G401 (cell line): Measurements from ENCODE around the gene TMEM184C. TPM values are rescaled to one million over a fixed set of nuclear protein-coding genes. Genes with fewer than 3 reads are reported as not detected.

ENCODE experiments used
- DNase-seq: peaks from one replicate; pipeline ENCODE4 v3.0.0-alpha.2; 2015; ENCODE audit warnings: low spot score
- in situ Hi-C: cut with HindIII; loops from 2 replicates; pipeline ENCODE4 v1.10.0; 2016; ENCODE audit warnings: low sequenced_read_pairs, mixed read lengths
- total RNA-seq: library from RNA; depleted of rRNA; stranded (reverse); fragments of >200 nt; shearing (Covaris generic); gene quantifications from 2 replicates; pipeline ENCODE4 v1.2.3, GENCODE V29; 2014; rRNA removed

TMEM184C gene
- total RNA-seq, 1 experiment from 2014 or later, result 20.3 TPM

DNA sequence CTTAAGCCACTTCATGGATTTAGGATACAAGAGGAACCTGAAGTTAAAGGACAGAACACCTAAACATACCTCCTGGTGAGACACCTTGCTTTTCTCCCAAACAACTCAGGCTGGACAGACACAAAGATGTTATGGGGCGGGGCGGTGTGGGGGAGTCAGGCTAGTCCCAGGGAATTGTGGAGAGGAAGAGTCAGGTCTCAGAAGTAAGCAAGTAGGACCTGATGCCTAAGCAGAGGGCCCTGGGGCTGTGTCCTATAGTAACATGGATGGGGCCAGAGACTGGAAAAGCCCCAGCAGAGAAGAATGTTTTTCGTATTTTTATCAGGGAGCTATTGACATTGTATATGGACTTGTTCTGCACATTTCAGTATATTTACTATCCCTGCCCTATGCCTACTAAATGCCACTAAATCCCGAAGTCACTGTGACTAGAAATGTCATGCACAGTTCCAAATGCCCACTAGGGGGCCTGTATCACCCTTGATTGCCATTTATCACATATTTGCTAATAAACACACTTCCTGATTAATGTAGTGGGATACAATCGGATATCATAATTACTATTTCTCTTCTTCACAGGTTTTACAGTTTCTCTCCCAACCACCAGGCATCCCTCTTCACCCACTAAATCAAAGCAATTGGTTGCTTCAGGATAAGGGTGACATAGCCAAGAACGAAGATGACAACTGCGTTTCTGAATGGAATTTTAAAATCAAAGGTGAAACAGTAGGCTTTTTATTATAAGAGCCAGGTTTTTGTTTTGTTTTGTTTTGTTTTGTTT, 90.9 kb downstream of the TMEM184C start:
- DNase-seq, result peak; percentile 32
- in situ Hi-C loops, result no loop called here

DNA sequence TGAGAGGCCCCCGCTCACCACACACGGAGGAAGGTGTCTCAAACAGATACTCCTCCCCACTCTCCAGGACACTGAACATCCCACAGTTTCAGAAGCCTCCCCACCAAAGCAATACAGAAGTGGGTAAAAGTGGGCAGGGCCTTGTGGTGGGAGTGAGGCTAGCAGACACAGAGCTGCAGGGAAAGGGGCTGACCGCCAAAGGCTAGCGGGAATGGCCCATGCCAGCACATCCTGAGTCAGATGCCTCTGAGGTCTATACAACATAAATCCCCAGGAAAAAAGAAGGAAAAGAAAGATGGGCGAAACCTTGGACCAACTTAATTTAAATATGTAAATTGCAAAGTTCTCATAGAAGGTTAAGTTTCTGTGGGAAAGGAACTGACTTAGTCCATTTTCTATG, 92.8 kb downstream of the TMEM184C start:
- no peak for DNase-seq
- in situ Hi-C loops, result no loop called here

DNA sequence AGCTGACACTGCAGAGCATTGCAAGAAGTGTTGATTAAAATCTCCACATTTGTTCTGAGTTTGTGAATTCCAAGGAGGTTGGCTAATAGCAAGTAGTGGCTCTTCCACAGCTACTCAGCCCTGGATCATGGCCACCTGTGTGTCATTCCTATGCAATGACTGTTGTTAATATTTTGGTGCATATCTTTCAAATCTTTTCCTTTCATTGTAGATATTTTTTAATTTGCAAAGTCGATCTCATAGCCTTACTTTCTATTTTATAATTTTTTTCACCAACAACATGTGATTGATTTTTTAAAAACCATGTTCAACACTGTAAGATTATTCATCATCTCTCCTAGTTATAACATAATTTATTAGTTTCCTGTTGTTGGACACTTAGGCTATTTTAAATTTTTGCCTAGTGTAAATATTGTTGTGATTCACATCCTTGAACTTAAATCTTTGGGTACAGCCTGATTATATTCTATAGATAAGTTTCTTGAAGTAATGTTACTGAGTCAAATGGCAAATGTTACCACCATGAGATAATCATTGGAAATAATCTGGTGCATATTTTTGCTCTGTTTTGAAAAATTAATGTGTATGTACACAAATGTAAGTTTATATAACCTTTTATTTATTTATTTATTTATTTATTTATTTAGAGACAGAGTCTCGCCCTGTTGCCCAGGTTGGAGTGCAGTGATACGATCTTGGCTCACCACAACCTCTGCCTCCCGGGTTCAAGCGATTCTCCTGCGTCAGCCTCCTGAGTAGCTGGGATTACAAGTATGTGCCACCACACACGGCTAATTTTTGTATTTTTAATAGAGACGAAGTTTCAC, 97.6 kb downstream of the TMEM184C start:
- no peak for DNase-seq
- in situ Hi-C loops, result no loop called here

GRCh38 chr4:147717878-147718277, 100.7 kb downstream of the TMEM184C start:
- DNase-seq, result no peak
- in situ Hi-C loops, result no loop called here

Other genes with a start within 250 kb of the TMEM184C start
- gene EDNRA, start 136.3 kb upstream of the TMEM184C start, total RNA-seq, result not detected in 2 replicates
- gene PRMT9, start 66.8 kb downstream of the TMEM184C start, total RNA-seq, result 10.5 and 14.6 TPM in 2 replicates
- 3.7 and 7.6 TPM in 2 replicates for gene ARHGAP10, start 114.7 kb downstream of the TMEM184C start, total RNA-seq